ENCODE measurements around the gene TBC1D28.
"Not testable (repeated sequence)": the region's sequence is repeated elsewhere in the genome, so short reads cannot be mapped to it uniquely, and the experiment has no call there.

DNA sequence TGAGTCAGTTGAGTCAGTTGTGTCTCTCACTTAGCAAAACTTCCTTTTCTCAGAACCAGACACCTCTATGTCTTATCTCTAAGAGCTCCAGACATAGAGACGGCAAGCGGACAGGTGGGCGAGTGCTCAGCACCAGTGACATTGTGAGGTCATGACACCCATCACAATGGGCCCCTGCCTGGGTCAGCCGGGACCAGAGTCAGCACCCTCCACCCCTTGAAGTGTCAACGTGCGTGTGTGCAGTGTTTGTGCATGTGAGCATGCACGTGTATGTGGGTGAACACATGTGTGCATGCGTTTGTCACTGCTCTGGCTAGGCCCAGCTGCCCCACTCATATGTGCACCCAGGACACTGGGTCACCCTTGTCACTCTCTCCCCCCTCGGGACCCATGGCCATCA is at the start of gene TBC1D28:
- TF ChIP-seq ZNF8, CSDC2, ESRRG, ZFP3, ISL1, ZC3H10, ZFP30, ZNF70 (CRISPR knock-in tag; IDR thresholded peaks at IDR 0.05): not testable (repeated sequence)
- TF ChIP-seq, protein P1, sequence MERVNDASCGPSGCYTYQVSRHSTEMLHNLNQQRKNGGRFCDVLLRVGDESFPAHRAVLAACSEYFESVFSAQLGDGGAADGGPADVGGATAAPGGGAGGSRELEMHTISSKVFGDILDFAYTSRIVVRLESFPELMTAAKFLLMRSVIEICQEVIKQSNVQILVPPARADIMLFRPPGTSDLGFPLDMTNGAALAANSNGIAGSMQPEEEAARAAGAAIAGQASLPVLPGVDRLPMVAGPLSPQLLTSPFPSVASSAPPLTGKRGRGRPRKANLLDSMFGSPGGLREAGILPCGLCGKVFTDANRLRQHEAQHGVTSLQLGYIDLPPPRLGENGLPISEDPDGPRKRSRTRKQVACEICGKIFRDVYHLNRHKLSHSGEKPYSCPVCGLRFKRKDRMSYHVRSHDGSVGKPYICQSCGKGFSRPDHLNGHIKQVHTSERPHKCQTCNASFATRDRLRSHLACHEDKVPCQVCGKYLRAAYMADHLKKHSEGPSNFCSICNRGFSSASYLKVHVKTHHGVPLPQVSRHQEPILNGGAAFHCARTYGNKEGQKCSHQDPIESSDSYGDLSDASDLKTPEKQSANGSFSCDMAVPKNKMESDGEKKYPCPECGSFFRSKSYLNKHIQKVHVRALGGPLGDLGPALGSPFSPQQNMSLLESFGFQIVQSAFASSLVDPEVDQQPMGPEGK (CRISPR knock-in tag; IDR thresholded peaks at IDR 0.05; ENCODE audit: borderline replicate concordance), result not testable (repeated sequence)

Measured in SK-N-SH treated with all-trans-retinoic acid at 6 μM for 48 hours (cell line).